HEK293 (cell line): ENCODE data around the gene AJM1.

ENCODE experiments used
- CTCF ChIA-PET: fragments of 350-600 bp; formaldehyde crosslinking; extraction: SDS; loops from one replicate; lab custom pipeline; 2021; ENCODE audit warnings: antibody characterized with exemption; lab: Yijun Ruan, JAX
- POLR2A ChIA-PET: fragments of 300-600 bp; formaldehyde crosslinking; extraction: SDS; loops from one replicate; lab custom pipeline; 2020; ENCODE audit warnings: antibody characterized with exemption, inconsistent platforms; lab: Yijun Ruan, JAX
- H3K27ac ChIP-seq: fragments of 200-500 bp; sonication (Bioruptor generic); 2 replicates; pipeline ENCODE4 v1.5.1; 2014; ENCODE audit warnings: low read depth, low read length, control low read depth, inconsistent platforms; ENCODE audit errors: extremely low read depth
- H3K36me3 ChIP-seq, 2 experiments: fragments of 200-500 bp in 1 of 2; sonication (Bioruptor generic) in 1 of 2; 1 replicate in 1 of 2; 2 replicates in 1 of 2; pipeline ENCODE4 v1.5.1; 2014 to 2017; ENCODE audit warnings: inconsistent platforms in 2 of 2, low read length in 2 of 2; ENCODE audit not compliant: control insufficient read depth in 2 of 2, insufficient read depth in 1 of 2
- H3K4me1 ChIP-seq: fragments of 200-500 bp; sonication (Bioruptor generic); 2 replicates; pipeline ENCODE4 v1.5.1; 2014; ENCODE audit warnings: mild to moderate bottlenecking, low read length, inconsistent platforms; ENCODE audit not compliant: control insufficient read depth, insufficient read depth
- H3K4me3 ChIP-seq: 2 replicates; pipeline ENCODE4 v1.5.1; 2011; ENCODE audit warnings: low read depth, mild to moderate bottlenecking, control low read depth, low read length, moderate library complexity
- H3K9me3 ChIP-seq: fragments of 200-500 bp; sonication (Bioruptor generic); 2 replicates; pipeline ENCODE4 v1.5.1; 2014; ENCODE audit warnings: low read depth, low read length, inconsistent platforms; ENCODE audit not compliant: control insufficient read depth, insufficient read depth
- EGR2 ChIP-seq: fragments of 450-650 bp; formaldehyde crosslinking; IDR thresholded peaks from 2 replicates; pipeline ENCODE4 v1.5.1; 2016; ENCODE audit warnings: low read depth, missing biosample characterization, missing genetic modification characterization
- GLIS2 ChIP-seq: fragments of 450-650 bp; formaldehyde crosslinking; IDR thresholded peaks from 2 replicates; pipeline ENCODE4 v1.5.1; 2016; ENCODE audit warnings: missing biosample characterization, missing genetic modification characterization
- HOXC10 ChIP-seq: sonication (generic); formaldehyde crosslinking; IDR thresholded peaks from 2 replicates; pipeline ENCODE4 v1.8.1; 2023; ENCODE audit warnings: mild to moderate bottlenecking, missing genetic modification reagents
- KLF9 ChIP-seq: fragments of 450-650 bp; formaldehyde crosslinking; IDR thresholded peaks from 2 replicates; pipeline ENCODE4 v1.5.1; 2016; ENCODE audit warnings: missing biosample characterization, missing genetic modification characterization, low read depth
- MYNN ChIP-seq: fragments of 450-650 bp; formaldehyde crosslinking; IDR thresholded peaks from 2 replicates; pipeline ENCODE4 v1.5.1; 2016; ENCODE audit warnings: missing biosample characterization, missing genetic modification characterization, borderline replicate concordance
- SP3 ChIP-seq: fragments of 450-650 bp; formaldehyde crosslinking; IDR thresholded peaks from 2 replicates; pipeline ENCODE4 v1.5.1; 2016; ENCODE audit warnings: missing biosample characterization, missing genetic modification characterization
- TSHZ1 ChIP-seq: fragments of 450-650 bp; formaldehyde crosslinking; IDR thresholded peaks from 2 replicates; pipeline ENCODE4 v1.5.1; 2016; ENCODE audit warnings: missing biosample characterization, missing genetic modification characterization, borderline replicate concordance
- ZBTB7A ChIP-seq: fragments of 450-650 bp; formaldehyde crosslinking; IDR thresholded peaks from 2 replicates; pipeline ENCODE4 v1.5.1; 2016; ENCODE audit warnings: low read depth, missing biosample characterization, missing genetic modification characterization
- ZFHX2 ChIP-seq: fragments of 450-650 bp; formaldehyde crosslinking; conservative IDR thresholded peaks from 2 replicates; pipeline ENCODE4 v1.5.1; 2016; ENCODE audit warnings: missing biosample characterization, missing genetic modification characterization
- ZNF16 ChIP-seq: fragments of 450-650 bp; formaldehyde crosslinking; IDR thresholded peaks from 2 replicates; pipeline ENCODE4 v1.5.1; 2016; ENCODE audit warnings: low read depth, missing biosample characterization, missing genetic modification characterization
- ZNF223 ChIP-seq: fragments of 450-650 bp; formaldehyde crosslinking; IDR thresholded peaks from 2 replicates; pipeline ENCODE4 v1.5.1; 2016; ENCODE audit warnings: missing biosample characterization, missing genetic modification characterization
- ZNF23 ChIP-seq: fragments of 450-650 bp; formaldehyde crosslinking; IDR thresholded peaks from 2 replicates; pipeline ENCODE4 v1.5.1; 2016; ENCODE audit warnings: missing biosample characterization, missing genetic modification characterization, borderline replicate concordance
- ZNF391 ChIP-seq: fragments of 450-650 bp; formaldehyde crosslinking; IDR thresholded peaks from 2 replicates; pipeline ENCODE4 v1.5.1; 2016; ENCODE audit warnings: low read depth, missing biosample characterization, missing genetic modification characterization, borderline replicate concordance
- ZNF423 ChIP-seq: fragments of 450-650 bp; formaldehyde crosslinking; IDR thresholded peaks from 2 replicates; pipeline ENCODE4 v1.5.1; 2016; ENCODE audit warnings: missing biosample characterization, missing genetic modification characterization
- ZNF426 ChIP-seq: fragments of 450-650 bp; formaldehyde crosslinking; IDR thresholded peaks from 2 replicates; pipeline ENCODE4 v1.5.1; 2017; ENCODE audit warnings: missing biosample characterization, missing genetic modification characterization, mild to moderate bottlenecking, inconsistent platforms, moderate library complexity
- ZNF518A ChIP-seq: fragments of 450-650 bp; formaldehyde crosslinking; conservative IDR thresholded peaks from 2 replicates; pipeline ENCODE4 v1.5.1; 2016; ENCODE audit warnings: low read depth, missing biosample characterization, missing genetic modification characterization
- ZNF529 ChIP-seq: fragments of 450-650 bp; formaldehyde crosslinking; IDR thresholded peaks from 2 replicates; pipeline ENCODE4 v1.5.1; 2017; ENCODE audit warnings: missing genetic modification characterization, missing biosample characterization; ENCODE audit not compliant: insufficient replicate concordance
- ZNF621 ChIP-seq: fragments of 450-650 bp; formaldehyde crosslinking; IDR thresholded peaks from 2 replicates; pipeline ENCODE4 v1.5.1; 2017; ENCODE audit warnings: missing biosample characterization, missing genetic modification characterization
- ZNF639 ChIP-seq: fragments of 450-650 bp; formaldehyde crosslinking; IDR thresholded peaks from 2 replicates; pipeline ENCODE4 v1.5.1; 2016; ENCODE audit warnings: missing biosample characterization, missing genetic modification characterization
- ZNF776 ChIP-seq: fragments of 450-650 bp; formaldehyde crosslinking; IDR thresholded peaks from 2 replicates; pipeline ENCODE4 v1.5.0; 2017; ENCODE audit warnings: missing biosample characterization, missing genetic modification characterization, borderline replicate concordance
- ZNF777 ChIP-seq: fragments of 450-650 bp; formaldehyde crosslinking; IDR thresholded peaks from 2 replicates; pipeline ENCODE4 v1.5.1; 2017; ENCODE audit warnings: missing biosample characterization, missing genetic modification characterization, borderline replicate concordance
- ZNF785 ChIP-seq: fragments of 450-650 bp; formaldehyde crosslinking; IDR thresholded peaks from 2 replicates; pipeline ENCODE4 v1.5.1; 2016; ENCODE audit warnings: missing biosample characterization, missing genetic modification characterization
- TF ChIP-seq, protein P1 (sequence below): fragments of 450-650 bp; formaldehyde crosslinking; IDR thresholded peaks from 2 replicates; pipeline ENCODE4 v1.5.1; 2016; ENCODE audit warnings: missing biosample characterization, missing genetic modification characterization

The AJM1 gene

GRCh38 chr9:136848393-136849037 lies 6.2 kb downstream of the AJM1 start (continued):
- TF ChIP-seq ZNF785 (tag by site-specific recombination) = no peak
- TF ChIP-seq ZNF223 = no peak
- TF ChIP-seq ZNF423 (tag by site-specific recombination) = 0 out of 2 replicates have a peak, but pooled peaks have one; percentile 44
- TF ChIP-seq SP3 (tag by site-specific recombination) = peak; percentile 16
- TF ChIP-seq GLIS2 (tag by site-specific recombination) = peak; percentile 55

- CTCF ChIA-PET = no interaction called here
- peak within 1 kb of the TSS; percentile 86 for H3K4me3 ChIP-seq
- peaks cover 0 to 27% of the 10 kb centered on the region in 2 experiments; a peak in 1 of 3 replicates for H3K36me3 ChIP-seq
- 0 out of 2 replicates have a peak, but pooled peaks cover 4% of the 10 kb centered on the region for H3K4me1 ChIP-seq
- POLR2A ChIA-PET = interaction anchor here (0.6 to 1.8 kb wide), 4 partner anchors 9 to 52 kb away, joined by 3 to 5 read pairs (median 4); partner anchors contain the start of gene EDF1
- no peaks in the 10 kb centered on the region for H3K9me3 ChIP-seq
- peak within 1 kb of the TSS; percentile 94 for H3K27ac ChIP-seq
- TF ChIP-seq HOXC10 (CRISPR knock-in tag) = no peak
- peak; percentile 60 for TF ChIP-seq EGR2 (tag by site-specific recombination)
- no peak for TF ChIP-seq ZNF23 (tag by site-specific recombination)
- TF ChIP-seq, protein P1, sequence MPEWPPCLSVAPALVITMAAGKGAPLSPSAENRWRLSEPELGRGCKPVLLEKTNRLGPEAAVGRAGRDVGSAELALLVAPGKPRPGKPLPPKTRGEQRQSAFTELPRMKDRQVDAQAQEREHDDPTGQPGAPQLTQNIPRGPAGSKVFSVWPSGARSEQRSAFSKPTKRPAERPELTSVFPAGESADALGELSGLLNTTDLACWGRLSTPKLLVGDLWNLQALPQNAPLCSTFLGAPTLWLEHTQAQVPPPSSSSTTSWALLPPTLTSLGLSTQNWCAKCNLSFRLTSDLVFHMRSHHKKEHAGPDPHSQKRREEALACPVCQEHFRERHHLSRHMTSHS (tag by site-specific recombination) = no peak
- peak; percentile 80 for TF ChIP-seq ZFHX2 (tag by site-specific recombination)
- no peak for TF ChIP-seq ZNF621 (tag by site-specific recombination)
- no peak for TF ChIP-seq ZNF777 (tag by site-specific recombination)
- TF ChIP-seq MYNN = no peak
- no peak for TF ChIP-seq ZNF16 (tag by site-specific recombination)
- TF ChIP-seq KLF9 = peak; percentile 92
- TF ChIP-seq ZNF518A (tag by site-specific recombination) = no peak
- TF ChIP-seq ZBTB7A (tag by site-specific recombination) = peak; percentile 65; the same call in 1 of the 2 replicates
- TF ChIP-seq ZNF391 (tag by site-specific recombination) = 0 out of 2 replicates have a peak, but pooled peaks have one; percentile 72
- TF ChIP-seq ZNF529 (tag by site-specific recombination) = no peak
- TF ChIP-seq ZNF639 (tag by site-specific recombination) = peak; percentile 67; the same call in 1 of the 2 replicates
- TF ChIP-seq ZNF426 (tag by site-specific recombination) = no peak
- TF ChIP-seq ZNF776 = no peak
- no peak for TF ChIP-seq TSHZ1 (tag by site-specific recombination)
These were observed 7.0 kb downstream of the AJM1 start, which contains the start of gene PHPT1 for GRCh38 chr9:136849038-136849959. PHPT1 (plus strand) TSS chr9:136849409; CDS start chr9:136849431, 22 bp downstream.
